Stimulated activated naive B cell treated with anti-CD40 and anti-IgM and Interleukin-4, amounts not matched to agents 10 μg/mL and 1 μg/mL and 100 μg/mL, for 72 hours (primary cell): Measurements from ENCODE around the gene FAM221B.

Experiments
- ATAC-seq, 2 donors: fragments of 150-1000 bp; cut with Tn5 transposase; replicated peaks; 2 replicates each; pipeline ENCODE4 v1.10.0; 2021; ENCODE audit warnings: moderate library complexity in 1 of 2
- DNase-seq: peaks from one replicate; pipeline ENCODE4 v3.0.0; 2021
- H3K27ac Mint-ChIP-seq: one replicate; pipeline ENCODE4 v1.8.0; 2022; ENCODE audit warnings: mild to moderate bottlenecking, mixed read lengths
- H3K27me3 Mint-ChIP-seq, 2 donors: one replicate each; pipeline ENCODE4 v1.8.0; 2022; ENCODE audit warnings: mixed read lengths in 2 of 2
- H3K36me3 Mint-ChIP-seq, 2 donors: one replicate each; pipeline ENCODE4 v1.8.0; 2022; ENCODE audit warnings: mixed read lengths in 2 of 2, mild to moderate bottlenecking in 1 of 2
- H3K4me1 Mint-ChIP-seq, 2 donors: one replicate each; pipeline ENCODE4 v1.8.0; 2022; ENCODE audit warnings: mixed read lengths in 2 of 2, mild to moderate bottlenecking in 1 of 2
- H3K4me3 Mint-ChIP-seq, 2 donors: one replicate each; pipeline ENCODE4 v1.8.0; 2022; ENCODE audit warnings: mild to moderate bottlenecking in 2 of 2, mixed read lengths in 2 of 2, moderate library complexity in 1 of 2
- H3K9me3 Mint-ChIP-seq, 2 donors: one replicate each; pipeline ENCODE4 v1.8.0; 2022; ENCODE audit warnings: mixed read lengths in 2 of 2, mild to moderate bottlenecking in 1 of 2

The FAM221B gene

GRCh38 chr9:35828716-35829083 is at the start of gene FAM221B:
Gene FAM221B, minus strand, starts transcription at chr9:35828732. Its CDS starts 2,571 bp downstream, at chr9:35826161.
- H3K27ac Mint-ChIP-seq = peak within 1 kb of the TSS; percentile 93
- DNase-seq (no peak), ATAC-seq (peak; percentile 6 to 13)
- H3K36me3 Mint-ChIP-seq = no peaks in the 10 kb centered on the region
- peak within 1 kb of the TSS; percentile 90 to 97 for H3K4me3 Mint-ChIP-seq
- peaks cover 32 to 53% of the 10 kb centered on the region in 2 donors for H3K4me1 Mint-ChIP-seq
- no peaks in the 10 kb centered on the region for H3K27me3 Mint-ChIP-seq
- no peaks in the 10 kb centered on the region for H3K9me3 Mint-ChIP-seq

GRCh38 chr9:35872505-35872904 is 44.0 kb upstream of the FAM221B start:
- peaks cover 3% of the 10 kb centered on the region in 2 donors for H3K36me3 Mint-ChIP-seq
- no peaks in the 10 kb centered on the region for H3K4me1 Mint-ChIP-seq
- no peak overlapping the region for H3K4me3 Mint-ChIP-seq
- H3K9me3 Mint-ChIP-seq = peaks cover 4 to 5% of the 10 kb centered on the region in 2 donors
- ATAC-seq (no peak), DNase-seq (no peak)
- H3K27ac Mint-ChIP-seq = no peak overlapping the region
- peaks cover 11 to 14% of the 10 kb centered on the region in 2 donors for H3K27me3 Mint-ChIP-seq

- H3K9me3 Mint-ChIP-seq = peaks cover 0 to 3% of the 10 kb centered on the region in 2 donors
- H3K27me3 Mint-ChIP-seq = peaks cover 6% of the 10 kb centered on the region in 2 donors
- DNase-seq = no peak
- no peaks in the 10 kb centered on the region for H3K4me1 Mint-ChIP-seq
- H3K27ac Mint-ChIP-seq = no peak overlapping the region
- no peaks in the 10 kb centered on the region for H3K36me3 Mint-ChIP-seq
- no peak overlapping the region for H3K4me3 Mint-ChIP-seq
- ATAC-seq = no peak
Observed at GRCh38 chr9:35871545-35871944, 43.0 kb upstream of the FAM221B start.

- no peaks in the 10 kb centered on the region for H3K4me1 Mint-ChIP-seq
- no peak within 1 kb of the TSS for H3K4me3 Mint-ChIP-seq
- no peak within 1 kb of the TSS for H3K27ac Mint-ChIP-seq
- DNase-seq (no peak), ATAC-seq (no peak)
- H3K9me3 Mint-ChIP-seq = no peaks in the 10 kb centered on the region
- no peaks in the 10 kb centered on the region for H3K36me3 Mint-ChIP-seq
- peaks cover 0 to 5% of the 10 kb centered on the region in 2 donors for H3K27me3 Mint-ChIP-seq
Observed at GRCh38 chr9:35870351-35870923, 41.9 kb upstream of the FAM221B start, which contains the start of gene OR13J1. Gene OR13J1, minus strand, starts transcription at chr9:35870401. Its CDS starts 0 bp downstream, at chr9:35870401.

- Mint-ChIP-seq H3K27ac (no peak overlapping the region), H3K27me3 (peaks cover 0 to 5% of the 10 kb centered on the region in 2 donors), H3K4me3 (no peak overlapping the region), H3K4me1 (no peaks in the 10 kb centered on the region), H3K9me3 (no peaks in the 10 kb centered on the region), H3K36me3 (no peaks in the 10 kb centered on the region)
- no peak for DNase-seq
- no peak for ATAC-seq
Observed at GRCh38 chr9:35869621-35870216, 41.2 kb upstream of the FAM221B start.

- Mint-ChIP-seq H3K27ac (no peak overlapping the region), H3K4me1 (no peaks in the 10 kb centered on the region), H3K27me3 (peaks cover 0 to 5% of the 10 kb centered on the region in 2 donors), H3K36me3 (no peaks in the 10 kb centered on the region), H3K4me3 (no peak overlapping the region), H3K9me3 (no peaks in the 10 kb centered on the region)
- ATAC-seq (no peak), DNase-seq (no peak)
Observed at GRCh38 chr9:35868933-35869332, 40.4 kb upstream of the FAM221B start.

GRCh38 chr9:35867538-35867937 is 39.0 kb upstream of the FAM221B start:
- no peak overlapping the region for H3K27ac Mint-ChIP-seq
- no peaks in the 10 kb centered on the region for H3K9me3 Mint-ChIP-seq
- peaks cover 5 to 9% of the 10 kb centered on the region in 2 donors for H3K27me3 Mint-ChIP-seq
- no peak for ATAC-seq
- H3K4me3 Mint-ChIP-seq = no peak overlapping the region
- DNase-seq = no peak
- no peaks in the 10 kb centered on the region for H3K36me3 Mint-ChIP-seq
- H3K4me1 Mint-ChIP-seq = no peaks in the 10 kb centered on the region

- H3K36me3 Mint-ChIP-seq = no peaks in the 10 kb centered on the region
- no peak overlapping the region for H3K27ac Mint-ChIP-seq
- peaks cover 0 to 3% of the 10 kb centered on the region in 2 donors for H3K4me1 Mint-ChIP-seq
- ATAC-seq (no peak), DNase-seq (no peak)
- H3K4me3 Mint-ChIP-seq = no peak overlapping the region
- H3K9me3 Mint-ChIP-seq = no peaks in the 10 kb centered on the region
- H3K27me3 Mint-ChIP-seq = peaks cover 20 to 21% of the 10 kb centered on the region in 2 donors
Observed at GRCh38 chr9:35864695-35865255, 36.2 kb upstream of the FAM221B start.

- DNase-seq (no peak), ATAC-seq (no peak)
- H3K9me3 Mint-ChIP-seq = no peaks in the 10 kb centered on the region
- H3K4me3 Mint-ChIP-seq = no peak overlapping the region
- peaks cover 18 to 21% of the 10 kb centered on the region in 2 donors for H3K27me3 Mint-ChIP-seq
- peaks cover 0 to 3% of the 10 kb centered on the region in 2 donors for H3K4me1 Mint-ChIP-seq
- H3K27ac Mint-ChIP-seq = no peak overlapping the region
- H3K36me3 Mint-ChIP-seq = no peaks in the 10 kb centered on the region
Observed at GRCh38 chr9:35863583-35863982, 35.1 kb upstream of the FAM221B start.

- DNase-seq (no peak), ATAC-seq (no peak)
- Mint-ChIP-seq H3K27me3 (peaks cover 16 to 21% of the 10 kb centered on the region in 2 donors), H3K36me3 (no peaks in the 10 kb centered on the region), H3K4me3 (no peak overlapping the region), H3K27ac (no peak overlapping the region), H3K9me3 (no peaks in the 10 kb centered on the region), H3K4me1 (peaks cover 0 to 3% of the 10 kb centered on the region in 2 donors)
Observed at GRCh38 chr9:35862328-35862727, 33.8 kb upstream of the FAM221B start.

GRCh38 chr9:35861161-35861897 is 32.8 kb upstream of the FAM221B start:
- ATAC-seq (no peak), DNase-seq (no peak)
- no peak overlapping the region for H3K4me3 Mint-ChIP-seq
- peaks cover 19 to 26% of the 10 kb centered on the region in 2 donors for H3K27me3 Mint-ChIP-seq
- no peaks in the 10 kb centered on the region for H3K36me3 Mint-ChIP-seq
- no peak overlapping the region for H3K27ac Mint-ChIP-seq
- peaks cover 0 to 3% of the 10 kb centered on the region in 2 donors for H3K4me1 Mint-ChIP-seq
- no peaks in the 10 kb centered on the region for H3K9me3 Mint-ChIP-seq

- H3K9me3 Mint-ChIP-seq = no peaks in the 10 kb centered on the region
- H3K4me1 Mint-ChIP-seq = peaks cover 0 to 3% of the 10 kb centered on the region in 2 donors
- H3K4me3 Mint-ChIP-seq = no peak overlapping the region
- no peak for DNase-seq
- H3K27me3 Mint-ChIP-seq = peaks cover 22 to 36% of the 10 kb centered on the region in 2 donors
- H3K36me3 Mint-ChIP-seq = no peaks in the 10 kb centered on the region
- H3K27ac Mint-ChIP-seq = no peak overlapping the region
- no peak for ATAC-seq
Observed at GRCh38 chr9:35859990-35860339, 31.4 kb upstream of the FAM221B start.

- Mint-ChIP-seq H3K27ac (peak overlapping the region; percentile 57), H3K4me3 (no peak overlapping the region), H3K9me3 (no peaks in the 10 kb centered on the region), H3K36me3 (no peaks in the 10 kb centered on the region), H3K4me1 (peaks cover 0 to 3% of the 10 kb centered on the region in 2 donors), H3K27me3 (peaks cover 22 to 36% of the 10 kb centered on the region in 2 donors)
- ATAC-seq (peak; percentile 69 to 78), DNase-seq (no peak)
Observed at GRCh38 chr9:35859310-35859989, 30.9 kb upstream of the FAM221B start.

- Mint-ChIP-seq H3K27me3 (peaks cover 22 to 36% of the 10 kb centered on the region in 2 donors), H3K9me3 (no peaks in the 10 kb centered on the region), H3K27ac (no peak overlapping the region), H3K4me3 (no peak overlapping the region), H3K4me1 (peaks cover 0 to 3% of the 10 kb centered on the region in 2 donors), H3K36me3 (no peaks in the 10 kb centered on the region)
- DNase-seq = no peak
- ATAC-seq = no peak
Observed at GRCh38 chr9:35858458-35858857, 29.9 kb upstream of the FAM221B start.
